K562 (cell line): ENCODE results near the gene EFCC1.

ENCODE experiments used
- AFF4 ChIP-seq: sonication (generic); formaldehyde crosslinking; IDR thresholded peaks from 2 replicates; pipeline ENCODE4 v1.8.0; 2023; ENCODE audit warnings: mild to moderate bottlenecking, missing genetic modification reagents
- CHD4 ChIP-seq: fragments of 200-600 bp; sonication (generic); IDR thresholded peaks from 3 replicates; pipeline ENCODE4 v1.6.1; 2012; ENCODE audit warnings: low read depth, mild to moderate bottlenecking, mixed read lengths, low read length, inconsistent platforms; ENCODE audit not compliant: insufficient read depth, insufficient replicate concordance, poor library complexity, severe bottlenecking
- CTCF ChIP-seq, 3 experiments: IDR thresholded peaks in 2 of 3; conservative IDR thresholded peaks in 1 of 3; 2 replicates each; pipeline ENCODE4 v1.5.1; 2011 to 2012; ENCODE audit warnings: low read length in 3 of 3, mild to moderate bottlenecking in 3 of 3, control low read depth in 2 of 3, improper control_type of control experiment in 1 of 3, inconsistent platforms in 1 of 3, low read depth in 1 of 3, mixed read lengths in 1 of 3, moderate library complexity in 1 of 3; ENCODE audit not compliant: insufficient read depth in 2 of 3
- EWSR1 ChIP-seq: fragments of 450-650 bp; IDR thresholded peaks from 2 replicates; pipeline ENCODE4 v1.6.1; 2018; ENCODE audit warnings: borderline replicate concordance, mild to moderate bottlenecking, low read depth, moderate library complexity; ENCODE audit not compliant: partially characterized antibody
- GABPB1 ChIP-seq: sonication (generic); formaldehyde crosslinking; IDR thresholded peaks from 2 replicates; pipeline ENCODE4 v1.8.0; 2022; ENCODE audit warnings: mild to moderate bottlenecking, missing genetic modification reagents
- KLF10 ChIP-seq: fragments of 250-450 bp; sonication (Bioruptor Pico); IDR thresholded peaks from 2 replicates; pipeline ENCODE4 v1.6.1; 2021; ENCODE audit warnings: matching md5 sums
- RFX5 ChIP-seq: IDR thresholded peaks from 2 replicates; pipeline ENCODE4 v1.6.1; 2011; ENCODE audit warnings: low read depth, mild to moderate bottlenecking, improper control_type of control experiment, low read length
- TAF1 ChIP-seq: IDR thresholded peaks from 2 replicates; pipeline ENCODE4 v1.6.1; 2011; ENCODE audit warnings: mild to moderate bottlenecking, low read length, moderate library complexity; ENCODE audit not compliant: insufficient read depth, control insufficient read depth, severe bottlenecking; ENCODE audit errors: extremely low read depth
- ZBTB9 ChIP-seq: fragments of 450-650 bp; formaldehyde crosslinking; IDR thresholded peaks from 2 replicates; pipeline ENCODE4 v1.4.0; 2020; ENCODE audit warnings: mild to moderate bottlenecking, moderate library complexity
- ZNF146 ChIP-seq: IDR thresholded peaks from one replicate; pipeline ENCODE4 v1.6.1; 2018; ENCODE audit warnings: missing compliant biosample characterization; ENCODE audit not compliant: unreplicated experiment

- no peak for TF ChIP-seq CHD4
- no peak for TF ChIP-seq ZBTB9 (CRISPR knock-in tag)
- TF ChIP-seq GABPB1 (CRISPR knock-in tag) = no peak
- no peak for TF ChIP-seq ZNF146 (CRISPR knock-in tag)
- TF ChIP-seq AFF4 (CRISPR knock-in tag) = no peak
- TF ChIP-seq EWSR1 = no peak
- TF ChIP-seq RFX5 = no peak
- no peak for TF ChIP-seq TAF1
- no peak for TF ChIP-seq CTCF (IDR thresholded peaks at IDR 0.05 in 2 of 3, conservative IDR thresholded peaks at IDR 0.05 in 1 of 3; ENCODE audit: insufficient read depth in 2 of 3, low read depth in 1 of 3, low read length in 3 of 3)
- no peak for TF ChIP-seq KLF10
Observed at GRCh38 chr3:128996726-128997125, 4.4 kb upstream of the EFCC1 start.
